ENCODE measurements around the gene TENM3.

TENM3 gene

DNA sequence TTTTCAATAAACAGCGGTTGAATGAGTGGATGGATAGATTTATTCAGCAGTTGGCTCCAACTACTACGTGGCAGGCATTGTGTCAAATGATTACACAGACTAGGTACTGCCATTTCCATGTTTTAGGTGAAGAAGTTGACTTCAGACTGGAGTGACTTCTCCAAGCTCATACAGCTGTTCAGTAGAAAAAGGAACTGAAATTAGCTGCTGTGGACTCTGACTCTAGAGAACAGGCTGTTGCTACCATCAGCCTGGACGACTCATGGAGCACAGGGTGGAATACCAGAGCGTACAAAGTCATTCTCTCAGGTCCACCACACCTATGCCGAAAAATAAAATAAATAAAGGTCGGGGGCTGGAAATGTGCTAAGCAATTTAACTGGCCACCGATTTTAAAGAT, 45.3 kb downstream of the TENM3 start:
- no peak for DNase-seq (ENCODE audit: low spot score)

GRCh38 chr4:182289809-182290208, 46.6 kb downstream of the TENM3 start:
- no peak for DNase-seq (ENCODE audit: low spot score)

- DNase-seq (ENCODE audit: low spot score): no peak
Observed at GRCh38 chr4:182291175-182291574, 48.0 kb downstream of the TENM3 start.

- DNase-seq (ENCODE audit: low spot score): no peak
Observed at GRCh38 chr4:182291597-182292270, 48.5 kb downstream of the TENM3 start.

DNA sequence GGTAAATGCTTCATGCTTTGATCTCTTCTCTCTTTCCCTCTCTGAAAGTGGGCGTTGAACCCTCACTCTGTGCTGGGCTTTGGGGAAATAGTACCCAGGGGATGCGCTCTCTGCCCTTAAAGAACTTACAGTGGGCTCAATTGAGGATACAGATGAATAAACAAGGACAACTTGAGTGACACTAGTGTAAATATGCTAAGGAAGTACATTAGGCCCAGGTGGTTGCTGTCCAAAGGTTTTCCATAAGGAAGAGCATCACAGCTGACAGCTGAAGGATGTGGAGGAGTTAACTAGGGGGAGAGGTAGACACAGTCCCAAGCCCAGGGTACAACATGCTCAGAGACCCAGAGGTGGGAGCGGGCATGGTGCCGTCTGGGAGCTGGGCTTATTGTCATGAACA, 49.4 kb downstream of the TENM3 start:
- DNase-seq (ENCODE audit: low spot score): no peak

- no peak for DNase-seq (ENCODE audit: low spot score)
Observed at GRCh38 chr4:182293691-182294255, 50.6 kb downstream of the TENM3 start.

GRCh38 chr4:182294451-182294850, 51.2 kb downstream of the TENM3 start:
- no peak for DNase-seq (ENCODE audit: low spot score)

- DNase-seq (ENCODE audit: low spot score): no peak
Observed at GRCh38 chr4:182297659-182298058, 54.5 kb downstream of the TENM3 start.

DNA sequence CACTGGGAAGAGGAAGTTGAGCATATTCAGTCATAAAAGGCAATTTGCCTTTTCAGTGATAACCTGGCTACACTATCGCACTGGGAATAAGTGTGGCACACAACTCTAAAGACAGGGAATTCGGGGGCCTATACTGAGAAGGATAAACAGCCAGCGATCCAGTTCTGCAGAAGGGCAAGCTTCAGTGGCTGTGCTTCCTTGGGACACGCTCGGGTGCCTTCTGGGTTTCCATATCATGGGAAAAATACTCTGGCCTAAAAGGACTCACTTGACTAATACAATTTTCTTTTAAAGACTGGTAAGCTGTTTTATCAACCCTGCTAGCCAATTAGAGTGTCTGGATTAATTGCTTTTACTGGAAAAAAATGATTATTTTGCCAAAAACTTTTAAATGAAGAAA, 58.5 kb downstream of the TENM3 start:
- DNase-seq (ENCODE audit: low spot score): no peak

- DNase-seq (ENCODE audit: low spot score): no peak
Observed at GRCh38 chr4:182303847-182304246, 60.6 kb downstream of the TENM3 start.

- no peak for DNase-seq (ENCODE audit: low spot score)
Observed at GRCh38 chr4:182306792-182307507, 63.7 kb downstream of the TENM3 start.

DNA sequence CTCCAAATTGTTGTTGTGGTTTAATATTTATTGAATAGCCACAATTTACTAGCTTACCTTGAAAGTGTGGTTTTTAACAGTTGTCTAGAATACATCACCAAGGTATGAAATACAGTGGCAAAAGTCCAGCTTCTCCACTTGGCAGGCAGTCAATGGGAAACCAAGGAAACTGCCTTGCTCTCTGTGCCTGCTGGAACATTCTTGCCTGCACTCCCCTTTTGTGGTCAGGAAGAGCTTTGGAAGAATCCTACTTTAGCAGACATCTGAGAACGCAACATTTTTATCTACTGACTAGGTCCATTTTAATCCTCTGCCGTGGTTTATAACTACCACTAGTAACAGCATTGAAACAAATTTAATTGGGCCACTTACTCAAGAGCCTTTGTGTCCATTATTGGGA, 64.5 kb downstream of the TENM3 start:
- no peak for DNase-seq (ENCODE audit: low spot score)

DNA sequence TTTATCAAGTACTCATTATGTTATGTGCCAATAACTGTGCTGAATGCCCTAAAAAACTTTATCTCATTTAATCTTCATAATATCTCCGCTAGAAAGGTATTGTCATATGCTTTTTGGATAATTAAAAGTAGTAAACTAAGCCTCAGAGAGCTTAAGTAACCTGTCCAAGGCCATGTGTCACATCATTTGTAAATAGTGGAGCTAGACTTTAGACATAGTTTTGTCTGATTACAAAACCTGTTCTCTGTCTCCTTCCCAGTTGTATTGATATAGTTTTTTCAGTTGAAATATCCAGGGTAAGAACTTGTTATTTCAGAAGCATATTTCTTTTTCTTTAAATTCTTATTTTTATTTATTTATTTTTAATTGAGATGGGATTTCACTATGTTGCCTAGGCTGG, 66.7 kb downstream of the TENM3 start:
- DNase-seq (ENCODE audit: low spot score): no peak

GRCh38 chr4:182310316-182310715, 67.1 kb downstream of the TENM3 start:
- DNase-seq (ENCODE audit: low spot score): no peak

GRCh38 chr4:182310962-182311361, 67.8 kb downstream of the TENM3 start:
- DNase-seq (ENCODE audit: low spot score): no peak

DNA sequence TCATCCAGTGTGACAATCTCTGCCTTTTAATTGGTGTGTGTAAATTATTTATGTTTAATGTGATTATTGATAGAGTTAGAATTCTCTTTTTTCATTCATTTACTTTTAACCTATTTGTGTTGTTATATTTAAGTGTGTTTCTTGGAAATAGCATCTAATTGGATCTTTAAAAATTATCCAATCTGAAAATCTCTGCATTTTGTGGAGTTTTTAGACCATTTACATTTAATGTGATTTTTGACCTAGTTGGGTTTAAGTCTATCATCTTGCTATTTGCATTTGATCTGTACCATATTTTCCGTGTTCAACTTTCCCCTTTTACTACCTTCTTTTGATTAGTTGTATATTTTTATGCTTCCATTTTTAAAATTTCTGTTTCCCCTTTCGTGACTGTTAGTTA, 71.3 kb downstream of the TENM3 start:
- no peak for DNase-seq (ENCODE audit: low spot score)

DNA sequence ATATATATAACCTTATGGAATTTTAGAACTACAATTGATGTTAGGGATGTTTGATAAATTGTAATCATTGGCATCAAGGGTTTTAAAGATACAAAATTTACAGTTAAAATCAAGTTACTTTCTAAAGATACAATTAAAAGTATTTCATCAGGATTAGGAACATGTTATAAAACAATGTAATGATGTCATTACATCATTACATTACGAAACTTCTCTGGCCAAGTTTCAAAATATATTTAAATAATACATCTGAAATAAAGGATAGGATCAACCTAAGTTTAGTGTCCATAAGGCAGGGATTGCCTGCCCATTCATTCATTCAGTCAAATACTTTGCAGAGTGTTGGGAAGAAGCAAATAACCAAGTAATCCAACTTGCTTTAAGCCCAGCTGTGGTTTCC, 75.1 kb downstream of the TENM3 start:
- no peak for DNase-seq (ENCODE audit: low spot score)

DNA sequence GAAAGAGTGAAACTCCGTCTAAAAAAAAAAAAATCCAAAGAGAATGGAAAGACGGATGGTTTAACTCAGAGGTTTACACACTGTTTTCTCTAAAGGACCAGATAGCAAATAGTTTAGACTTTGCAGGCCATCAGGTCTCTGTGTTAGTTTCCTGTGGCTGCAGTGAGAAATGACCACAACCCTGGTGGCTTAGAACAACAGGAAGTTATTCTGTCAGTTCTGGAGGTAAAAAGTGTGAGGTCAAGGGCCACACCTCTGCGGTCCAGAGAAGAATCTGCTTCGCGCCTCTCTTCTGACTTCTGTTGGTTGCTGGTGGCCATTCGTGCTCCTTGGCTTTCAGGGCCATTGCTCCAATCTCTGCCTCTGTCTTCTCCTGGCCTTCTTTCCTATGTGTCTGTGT, 76.9 kb downstream of the TENM3 start:
- DNase-seq (ENCODE audit: low spot score): no peak

DNA sequence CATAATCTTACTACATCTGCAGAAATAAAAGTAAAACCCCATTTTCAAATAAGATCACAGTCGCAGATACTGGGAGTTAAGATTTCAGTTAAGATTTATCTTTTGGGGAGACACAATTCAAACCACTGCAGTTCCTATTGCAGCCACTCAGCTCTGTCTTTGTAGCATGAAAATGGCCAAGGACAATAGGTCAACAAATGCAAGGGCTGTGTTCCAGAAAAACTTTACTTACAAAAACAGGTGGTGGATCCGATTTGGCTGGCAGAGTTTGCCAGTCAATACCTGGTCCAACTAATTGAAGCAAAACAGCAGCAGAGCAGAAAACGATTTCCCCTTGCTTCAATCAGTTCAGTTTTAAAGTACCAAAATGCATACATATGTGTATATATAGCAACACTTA, 77.4 kb downstream of the TENM3 start:
- DNase-seq (ENCODE audit: low spot score): no peak

DNA sequence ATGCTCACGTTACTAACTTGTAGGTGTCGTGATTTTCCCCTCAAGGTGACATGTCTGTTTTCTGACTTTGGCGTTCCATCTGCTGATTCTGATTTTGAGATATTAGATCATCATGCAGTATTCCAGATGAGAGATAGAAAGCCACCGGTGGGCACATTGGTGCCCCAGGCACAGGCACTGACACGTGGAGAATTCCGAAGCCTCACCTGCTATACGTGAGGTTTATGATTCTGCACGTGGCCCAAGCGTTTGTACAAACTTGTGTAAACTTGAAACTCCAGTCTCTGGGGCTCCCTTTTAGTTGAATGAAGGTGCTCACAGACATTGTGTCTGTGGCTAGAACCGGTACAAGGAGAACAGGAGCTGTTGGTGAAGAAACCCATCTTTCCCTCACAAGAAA, 81.1 kb downstream of the TENM3 start:
- no peak for DNase-seq (ENCODE audit: low spot score)

GRCh38 chr4:182325397-182325796, 82.2 kb downstream of the TENM3 start:
- DNase-seq (ENCODE audit: low spot score): no peak

GRCh38 chr4:182325848-182326255, 82.7 kb downstream of the TENM3 start:
- no peak for DNase-seq (ENCODE audit: low spot score)

- no peak for DNase-seq (ENCODE audit: low spot score)
Observed at GRCh38 chr4:182328505-182328904, 85.3 kb downstream of the TENM3 start.

DNA sequence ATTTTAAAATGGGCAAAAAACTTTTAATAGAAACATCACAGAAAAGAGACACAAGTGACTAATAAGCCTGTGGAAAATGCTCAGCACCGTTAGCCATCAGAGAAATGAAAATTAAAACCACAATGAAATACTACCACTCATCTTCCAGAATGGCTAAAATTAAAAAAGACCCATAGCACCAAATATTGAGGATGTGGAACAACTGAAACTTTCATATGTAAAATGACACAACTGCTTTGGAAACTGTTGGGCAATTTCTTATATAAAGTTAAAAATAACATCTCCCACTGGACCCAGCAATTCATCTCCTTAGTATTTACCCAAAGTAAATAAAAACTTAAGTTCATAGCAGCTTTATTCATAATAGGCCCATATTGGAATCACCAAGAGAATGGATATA, 94.2 kb downstream of the TENM3 start:
- DNase-seq (ENCODE audit: low spot score): no peak
